ENCODE results near the gene MYOM3.

- TF ChIP-seq CTCF (IDR thresholded peaks at IDR 0.05) (no peak), POLR2AphosphoS5 (IDR thresholded peaks at IDR 0.05; ENCODE audit: low read depth, low read length) (no peak), TCF7L2 (IDR thresholded peaks at IDR 0.05; ENCODE audit: low read depth, low read length) (no peak), REST (IDR thresholded peaks at IDR 0.05; ENCODE audit: insufficient read depth in 1 of 2, low read depth in 2 of 2, low read length in 1 of 2) (no peak), SIN3A (IDR thresholded peaks at IDR 0.05; ENCODE audit: borderline replicate concordance, insufficient read depth, low read depth, low read length) (no peak)
These were observed 9.5 kb upstream of the MYOM3 start for GRCh38 chr1:24121406-24121805.
